Measurements from ENCODE around the gene UBTD1. TPM values are rescaled to one million over a fixed set of nuclear protein-coding genes. Genes with fewer than 3 reads are reported as not detected.

The UBTD1 gene
- polyA plus RNA-seq, 3 donors = 17.2 to 20.0 (median 19.0) TPM

- Histone ChIP-seq H3K4me3 (replicated peaks in 1 of 3; ENCODE audit: low read depth in 2 of 3, low read length in 3 of 3) (no peak overlapping the region), H4K20me1 (ENCODE audit: insufficient read depth, low read length) (peaks cover 3% of the 10 kb centered on the region), H3K9ac (ENCODE audit: insufficient read depth, low read length, poor library complexity, severe bottlenecking) (no peak overlapping the region), H3K27ac (ENCODE audit: low read depth in 1 of 2, low read length in 2 of 2) (peak overlapping the region in 1 of 2 donors; percentile 38), H3K4me2 (replicated peaks; ENCODE audit: extremely low read depth, low read length, poor library complexity, severe bottlenecking) (no peak overlapping the region), H2AFZ (ENCODE audit: insufficient read depth, low read depth, low read length, poor library complexity, severe bottlenecking) (no peak overlapping the region), H3K36me3 (replicated peaks in 1 of 2; ENCODE audit: control insufficient read depth in 1 of 2, insufficient read depth in 2 of 2, low read length in 2 of 2) (peaks cover 85 to 100% of the 10 kb centered on the region in 2 donors), H3K79me2 (ENCODE audit: insufficient read depth, low read length) (no peaks in the 10 kb centered on the region), H3K27me3 (ENCODE audit: control insufficient read depth in 2 of 2, insufficient read depth in 2 of 2, low read length in 2 of 2) (no peaks in the 10 kb centered on the region), H3K4me1 (ENCODE audit: control insufficient read depth in 1 of 2, insufficient read depth in 2 of 2, low read length in 2 of 2) (no peaks in the 10 kb centered on the region), H3K9me3 (replicated peaks in 1 of 2; ENCODE audit: control insufficient read depth in 1 of 2, insufficient read depth in 1 of 2, low read length in 2 of 2) (no peaks in the 10 kb centered on the region)
- peaks cover 0 to 2% (median under 1%) of the 10 kb centered on the region in 3 donors for H3K27me3 Mint-ChIP-seq (ENCODE audit: low read depth in 3 of 3)
- H3K4me3 Mint-ChIP-seq = no peak overlapping the region
- no peaks in the 10 kb centered on the region for H3K9me3 Mint-ChIP-seq
- 94% methylated on average over 7 of the region's 7 CpGs for WGBS (ENCODE audit: insufficient coverage)
- DNase-seq = no peak
- H3K36me3 Mint-ChIP-seq = peaks cover 81 to 92% of the 10 kb centered on the region in 2 donors
- TF ChIP-seq, protein P1, sequence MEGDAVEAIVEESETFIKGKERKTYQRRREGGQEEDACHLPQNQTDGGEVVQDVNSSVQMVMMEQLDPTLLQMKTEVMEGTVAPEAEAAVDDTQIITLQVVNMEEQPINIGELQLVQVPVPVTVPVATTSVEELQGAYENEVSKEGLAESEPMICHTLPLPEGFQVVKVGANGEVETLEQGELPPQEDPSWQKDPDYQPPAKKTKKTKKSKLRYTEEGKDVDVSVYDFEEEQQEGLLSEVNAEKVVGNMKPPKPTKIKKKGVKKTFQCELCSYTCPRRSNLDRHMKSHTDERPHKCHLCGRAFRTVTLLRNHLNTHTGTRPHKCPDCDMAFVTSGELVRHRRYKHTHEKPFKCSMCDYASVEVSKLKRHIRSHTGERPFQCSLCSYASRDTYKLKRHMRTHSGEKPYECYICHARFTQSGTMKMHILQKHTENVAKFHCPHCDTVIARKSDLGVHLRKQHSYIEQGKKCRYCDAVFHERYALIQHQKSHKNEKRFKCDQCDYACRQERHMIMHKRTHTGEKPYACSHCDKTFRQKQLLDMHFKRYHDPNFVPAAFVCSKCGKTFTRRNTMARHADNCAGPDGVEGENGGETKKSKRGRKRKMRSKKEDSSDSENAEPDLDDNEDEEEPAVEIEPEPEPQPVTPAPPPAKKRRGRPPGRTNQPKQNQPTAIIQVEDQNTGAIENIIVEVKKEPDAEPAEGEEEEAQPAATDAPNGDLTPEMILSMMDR (IDR thresholded peaks at IDR 0.05) = no peak
- H3K4me1 Mint-ChIP-seq = no peaks in the 10 kb centered on the region
- intact Hi-C loops (cut with micrococcal nuclease) = no loop called here
- peak overlapping the region in 2 of 7 donors; percentile 5 to 14 for H3K27ac Mint-ChIP-seq
These were observed 39.6 kb upstream of the UBTD1 start for GRCh38 chr10:97459111-97459510.

DNA sequence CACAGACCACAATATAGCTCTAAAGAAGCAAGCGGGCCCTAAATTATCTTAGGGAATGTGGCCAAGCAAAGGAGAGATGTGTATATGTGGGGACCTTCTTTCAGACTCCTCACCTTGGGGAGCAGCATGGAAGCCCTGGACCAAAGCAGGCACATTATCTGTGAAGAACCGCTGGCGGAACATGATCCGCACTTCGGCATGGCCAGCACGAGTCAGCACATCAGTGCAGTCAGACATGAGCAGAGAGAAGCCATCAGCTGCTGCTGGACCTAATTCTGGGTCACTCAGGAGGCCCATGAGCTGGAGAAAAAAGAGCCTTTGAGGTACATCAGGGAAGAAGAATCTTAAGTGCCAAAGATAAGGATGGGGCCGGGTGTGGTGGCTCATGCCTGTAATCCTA lies 38.8 kb upstream of the UBTD1 start:
- H3K9me3 ChIP-seq (replicated peaks in 1 of 2; ENCODE audit: control insufficient read depth in 1 of 2, insufficient read depth in 1 of 2, low read length in 2 of 2) = no peaks in the 10 kb centered on the region
- no peaks in the 10 kb centered on the region for H3K9me3 Mint-ChIP-seq
- H3K9ac ChIP-seq (ENCODE audit: insufficient read depth, low read length, poor library complexity, severe bottlenecking) = no peak overlapping the region
- WGBS (ENCODE audit: insufficient coverage) = 81% methylated on average over 6 of the region's 7 CpGs
- H3K4me1 Mint-ChIP-seq = no peaks in the 10 kb centered on the region
- H3K27me3 ChIP-seq (ENCODE audit: control insufficient read depth in 2 of 2, insufficient read depth in 2 of 2, low read length in 2 of 2) = no peaks in the 10 kb centered on the region
- no peak overlapping the region for H3K4me2 ChIP-seq (replicated peaks; ENCODE audit: extremely low read depth, low read length, poor library complexity, severe bottlenecking)
- intact Hi-C loops (cut with micrococcal nuclease) = no loop called here
- no peak overlapping the region for H3K27ac ChIP-seq (ENCODE audit: low read depth in 1 of 2, low read length in 2 of 2)
- H4K20me1 ChIP-seq (ENCODE audit: insufficient read depth, low read length) = no peaks in the 10 kb centered on the region
- H3K4me1 ChIP-seq (ENCODE audit: control insufficient read depth in 1 of 2, insufficient read depth in 2 of 2, low read length in 2 of 2) = no peaks in the 10 kb centered on the region
- H3K4me3 Mint-ChIP-seq = no peak overlapping the region
- no peak overlapping the region for H2AFZ ChIP-seq (ENCODE audit: insufficient read depth, low read depth, low read length, poor library complexity, severe bottlenecking)
- peaks cover 78 to 94% of the 10 kb centered on the region in 2 donors for H3K36me3 Mint-ChIP-seq
- TF ChIP-seq, protein P1 (IDR thresholded peaks at IDR 0.05) = no peak
- peaks cover 86 to 99% of the 10 kb centered on the region in 2 donors for H3K36me3 ChIP-seq (replicated peaks in 1 of 2; ENCODE audit: control insufficient read depth in 1 of 2, insufficient read depth in 2 of 2, low read length in 2 of 2)
- peaks cover 0 to 2% (median 0%) of the 10 kb centered on the region in 3 donors for H3K27me3 Mint-ChIP-seq (ENCODE audit: low read depth in 3 of 3)
- H3K79me2 ChIP-seq (ENCODE audit: insufficient read depth, low read length) = no peaks in the 10 kb centered on the region
- no peak for DNase-seq
- peak overlapping the region in 3 of 7 donors; percentile 28 to 36 (median 32) for H3K27ac Mint-ChIP-seq
- no peak overlapping the region for H3K4me3 ChIP-seq (replicated peaks in 1 of 3; ENCODE audit: low read depth in 2 of 3, low read length in 3 of 3)
